Stomach (tissue), 4 donors: ENCODE data around the gene DDI2.

Source experiments
- POLR2A ChIP-seq, 4 donors: fragments of 450-650 bp; IDR thresholded peaks; one replicate each; pipeline ENCODE4 v1.6.1; 2016; ENCODE audit warnings: antibody characterized with exemption in 4 of 4, control low read depth in 2 of 4, mild to moderate bottlenecking in 1 of 4, moderate library complexity in 1 of 4
- TF ChIP-seq, protein P1 (sequence below), 7 experiments: fragments of 450-650 bp in 4 of 7; fragments of 200-600 bp in 3 of 7; sonication (generic) in 3 of 7; IDR thresholded peaks; one replicate each; pipeline ENCODE4 v1.5.1; 2016 to 2019; ENCODE audit warnings: antibody characterized with exemption in 7 of 7, control low read depth in 2 of 7, mild to moderate bottlenecking in 1 of 7

- TF ChIP-seq, protein P1, sequence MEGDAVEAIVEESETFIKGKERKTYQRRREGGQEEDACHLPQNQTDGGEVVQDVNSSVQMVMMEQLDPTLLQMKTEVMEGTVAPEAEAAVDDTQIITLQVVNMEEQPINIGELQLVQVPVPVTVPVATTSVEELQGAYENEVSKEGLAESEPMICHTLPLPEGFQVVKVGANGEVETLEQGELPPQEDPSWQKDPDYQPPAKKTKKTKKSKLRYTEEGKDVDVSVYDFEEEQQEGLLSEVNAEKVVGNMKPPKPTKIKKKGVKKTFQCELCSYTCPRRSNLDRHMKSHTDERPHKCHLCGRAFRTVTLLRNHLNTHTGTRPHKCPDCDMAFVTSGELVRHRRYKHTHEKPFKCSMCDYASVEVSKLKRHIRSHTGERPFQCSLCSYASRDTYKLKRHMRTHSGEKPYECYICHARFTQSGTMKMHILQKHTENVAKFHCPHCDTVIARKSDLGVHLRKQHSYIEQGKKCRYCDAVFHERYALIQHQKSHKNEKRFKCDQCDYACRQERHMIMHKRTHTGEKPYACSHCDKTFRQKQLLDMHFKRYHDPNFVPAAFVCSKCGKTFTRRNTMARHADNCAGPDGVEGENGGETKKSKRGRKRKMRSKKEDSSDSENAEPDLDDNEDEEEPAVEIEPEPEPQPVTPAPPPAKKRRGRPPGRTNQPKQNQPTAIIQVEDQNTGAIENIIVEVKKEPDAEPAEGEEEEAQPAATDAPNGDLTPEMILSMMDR (IDR thresholded peaks at IDR 0.05): no peak
- no peak for TF ChIP-seq POLR2A (IDR thresholded peaks at IDR 0.05)
These were observed 76.1 kb downstream of the DDI2 start for GRCh38 chr1:15693371-15693770.
